GM10266 (cell line): ENCODE data around the gene MFAP4.

Experiments
- DNase-seq: peaks from one replicate; pipeline ENCODE4 v3.0.0; 2012; ENCODE audit errors: extremely low spot score
- TF ChIP-seq, protein P1 (sequence below): IDR thresholded peaks from 2 replicates; pipeline ENCODE4 v1.5.1; 2012; ENCODE audit warnings: mild to moderate bottlenecking, low read depth; ENCODE audit not compliant: control insufficient read depth, insufficient read depth; ENCODE audit errors: missing control alignments

Gene MFAP4

GRCh38 chr17:19337712-19338023, 49.3 kb downstream of the MFAP4 start:
- TF ChIP-seq, protein P1, sequence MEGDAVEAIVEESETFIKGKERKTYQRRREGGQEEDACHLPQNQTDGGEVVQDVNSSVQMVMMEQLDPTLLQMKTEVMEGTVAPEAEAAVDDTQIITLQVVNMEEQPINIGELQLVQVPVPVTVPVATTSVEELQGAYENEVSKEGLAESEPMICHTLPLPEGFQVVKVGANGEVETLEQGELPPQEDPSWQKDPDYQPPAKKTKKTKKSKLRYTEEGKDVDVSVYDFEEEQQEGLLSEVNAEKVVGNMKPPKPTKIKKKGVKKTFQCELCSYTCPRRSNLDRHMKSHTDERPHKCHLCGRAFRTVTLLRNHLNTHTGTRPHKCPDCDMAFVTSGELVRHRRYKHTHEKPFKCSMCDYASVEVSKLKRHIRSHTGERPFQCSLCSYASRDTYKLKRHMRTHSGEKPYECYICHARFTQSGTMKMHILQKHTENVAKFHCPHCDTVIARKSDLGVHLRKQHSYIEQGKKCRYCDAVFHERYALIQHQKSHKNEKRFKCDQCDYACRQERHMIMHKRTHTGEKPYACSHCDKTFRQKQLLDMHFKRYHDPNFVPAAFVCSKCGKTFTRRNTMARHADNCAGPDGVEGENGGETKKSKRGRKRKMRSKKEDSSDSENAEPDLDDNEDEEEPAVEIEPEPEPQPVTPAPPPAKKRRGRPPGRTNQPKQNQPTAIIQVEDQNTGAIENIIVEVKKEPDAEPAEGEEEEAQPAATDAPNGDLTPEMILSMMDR, result no peak
- no peak for DNase-seq

GRCh38 chr17:19336938-19337711, 49.9 kb downstream of the MFAP4 start:
- no peak for DNase-seq
- TF ChIP-seq, protein P1, result no peak

- DNase-seq, result no peak
- TF ChIP-seq, protein P1, result no peak
These were observed 50.9 kb downstream of the MFAP4 start for GRCh38 chr17:19335951-19336631.

- TF ChIP-seq, protein P1, result no peak
- no peak for DNase-seq
These were observed 52.7 kb downstream of the MFAP4 start for GRCh38 chr17:19334331-19334730.

GRCh38 chr17:19333736-19334290, 53.2 kb downstream of the MFAP4 start:
- DNase-seq, result no peak
- TF ChIP-seq, protein P1, result no peak
